Mucosa of gallbladder (tissue), 1 donor: ENCODE results near the gene TET3. TPM values are rescaled to one million over a fixed set of nuclear protein-coding genes. Genes with fewer than 3 reads are reported as not detected.

Source experiments
- DNase-seq: peaks from one replicate; pipeline ENCODE4 v3.0.0-alpha.2; 2020; ENCODE audit warnings: low spot score
- total RNA-seq: library from RNA; stranded (reverse); gene quantifications from one replicate; pipeline ENCODE4 v1.2.1, GENCODE V29; 2021
- donor health status: DM: no; HTN: no; CAD: no.

The TET3 gene
- total RNA-seq, 1 donor from 2014 or later = 19.3 TPM

- peak; percentile 43 for DNase-seq
Observed at GRCh38 chr2:73987109-73987947, 2.6 kb downstream of the TET3 start.

DNA sequence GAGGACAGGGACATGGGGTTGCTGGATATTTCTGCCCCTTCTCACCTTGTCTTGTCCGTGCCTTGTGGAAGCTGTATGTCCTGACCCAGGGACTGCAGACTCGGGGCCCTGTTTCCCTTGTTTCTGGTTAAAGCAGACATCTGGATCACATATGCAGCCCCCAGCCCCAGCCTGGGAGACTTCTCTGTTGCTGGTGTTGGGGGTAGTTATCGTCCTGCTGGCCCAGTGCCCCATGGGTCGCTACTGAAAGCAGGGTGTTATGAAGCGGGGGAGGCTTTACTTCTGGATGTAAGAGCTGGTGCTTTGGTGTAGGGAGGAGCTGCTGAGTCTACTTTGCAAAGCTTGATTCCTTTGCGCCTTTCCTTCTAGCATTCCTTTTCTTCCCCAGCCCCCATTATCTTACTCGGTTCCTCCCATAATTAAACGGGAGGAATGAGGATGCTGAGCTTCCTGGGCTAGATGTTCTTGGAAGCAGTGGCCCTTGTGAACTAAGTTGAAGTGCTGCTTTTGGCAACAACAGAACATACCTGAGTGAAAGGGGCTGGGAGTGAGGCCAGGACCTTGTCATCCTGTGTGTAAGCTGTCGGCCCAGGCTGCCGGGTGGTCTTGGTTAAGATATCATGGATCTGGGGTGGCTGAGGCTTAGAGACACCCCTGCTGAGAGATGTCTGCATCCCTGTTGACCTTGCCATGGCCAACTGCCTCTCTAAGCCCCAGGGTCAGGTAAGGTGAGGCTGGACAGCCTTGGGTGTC lies 3.4 kb downstream of the TET3 start:
- no peak for DNase-seq

- DNase-seq = no peak
Observed at GRCh38 chr2:73989972-73990371, 5.3 kb downstream of the TET3 start.

- DNase-seq = no peak
Observed at GRCh38 chr2:73990531-73990930, 5.8 kb downstream of the TET3 start.

- DNase-seq = no peak
Observed at GRCh38 chr2:73992036-73992435, 7.3 kb downstream of the TET3 start.

GRCh38 chr2:73993376-73993775 lies 8.7 kb downstream of the TET3 start:
- DNase-seq = no peak

DNA sequence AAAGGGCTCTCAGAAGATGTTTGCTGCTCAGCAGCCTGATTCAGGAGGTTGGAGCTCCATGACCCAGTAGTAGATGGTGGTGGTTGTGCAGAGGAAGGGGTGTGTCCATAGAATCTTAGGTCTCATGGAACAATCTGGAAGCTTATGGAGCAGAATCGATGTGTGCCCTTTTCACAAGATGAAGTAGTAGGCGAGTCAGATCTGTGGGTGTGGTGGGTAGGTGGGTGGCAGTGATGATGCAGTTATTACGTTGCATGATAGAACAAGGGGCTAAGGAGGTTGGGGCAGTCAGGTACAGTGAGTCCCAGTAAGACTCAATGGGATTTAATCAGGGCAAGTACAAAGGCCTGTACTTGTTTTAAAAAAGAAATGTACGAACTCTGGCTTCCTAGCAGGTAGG lies 9.1 kb downstream of the TET3 start:
- no peak for DNase-seq

- no peak for DNase-seq
Observed at GRCh38 chr2:73994178-73994831, 9.6 kb downstream of the TET3 start.

- DNase-seq = no peak
Observed at GRCh38 chr2:73995810-73996209, 11.1 kb downstream of the TET3 start.

DNA sequence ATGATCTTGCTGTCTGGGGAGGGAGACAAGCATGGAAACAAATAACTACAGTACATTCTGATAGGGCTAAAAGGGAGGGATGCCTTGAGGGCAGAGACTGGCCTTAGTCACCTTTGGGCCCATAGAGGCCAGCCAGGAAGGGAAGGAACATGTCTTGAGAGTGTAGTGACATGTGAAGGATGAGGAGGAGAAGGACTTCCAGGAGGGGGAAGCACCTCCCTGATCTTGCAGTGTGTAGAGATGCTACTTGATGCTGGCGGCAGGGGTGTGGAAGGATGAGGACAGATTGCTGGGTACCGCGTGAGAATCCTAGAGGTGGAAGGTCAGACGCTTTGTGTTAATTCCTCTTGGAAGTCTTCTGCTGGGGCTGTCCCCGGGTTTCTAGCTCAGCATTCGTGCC lies 13.1 kb downstream of the TET3 start:
- DNase-seq = no peak

DNA sequence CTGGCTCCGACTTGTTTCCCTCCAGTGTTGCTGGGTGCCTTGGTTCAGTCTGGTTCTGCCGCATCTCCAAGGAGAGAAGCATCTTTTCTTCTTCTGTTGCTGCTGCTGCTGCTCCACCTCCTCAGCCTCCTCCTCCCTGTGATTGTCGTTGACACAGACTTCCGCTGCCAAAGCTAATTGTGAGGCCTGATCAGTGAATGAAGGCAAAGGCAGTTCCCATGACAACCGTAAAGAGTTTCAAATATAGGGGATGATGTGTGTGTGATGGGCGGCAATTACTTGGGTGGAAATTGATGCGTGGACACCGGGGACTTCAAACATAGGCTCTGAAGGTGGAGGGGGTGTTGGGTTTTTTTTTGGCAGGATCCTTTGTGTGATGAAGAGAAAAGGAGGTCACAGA lies 13.7 kb downstream of the TET3 start:
- DNase-seq = no peak

DNA sequence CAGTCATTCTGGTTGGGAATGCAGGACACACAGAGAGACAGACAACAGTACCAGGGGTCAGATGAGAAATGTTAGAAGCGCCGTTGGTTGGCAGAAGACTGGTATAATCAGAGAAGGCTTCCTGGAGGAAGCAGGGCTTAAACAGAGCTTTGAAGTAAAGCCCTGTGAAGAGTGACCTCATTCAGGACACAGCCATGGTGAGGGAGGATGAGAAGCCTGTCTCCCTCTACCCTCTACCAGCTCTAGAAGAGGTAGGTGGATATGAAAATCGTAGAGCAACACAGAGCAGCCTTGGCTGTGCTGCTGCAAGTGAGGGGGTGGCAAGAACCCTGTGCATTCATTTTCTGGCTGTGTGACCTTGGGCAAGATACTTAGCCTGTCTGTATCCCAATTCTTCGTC lies 14.2 kb downstream of the TET3 start:
- no peak for DNase-seq

GRCh38 chr2:73999881-74000597 lies 15.3 kb downstream of the TET3 start:
- no peak for DNase-seq

DNA sequence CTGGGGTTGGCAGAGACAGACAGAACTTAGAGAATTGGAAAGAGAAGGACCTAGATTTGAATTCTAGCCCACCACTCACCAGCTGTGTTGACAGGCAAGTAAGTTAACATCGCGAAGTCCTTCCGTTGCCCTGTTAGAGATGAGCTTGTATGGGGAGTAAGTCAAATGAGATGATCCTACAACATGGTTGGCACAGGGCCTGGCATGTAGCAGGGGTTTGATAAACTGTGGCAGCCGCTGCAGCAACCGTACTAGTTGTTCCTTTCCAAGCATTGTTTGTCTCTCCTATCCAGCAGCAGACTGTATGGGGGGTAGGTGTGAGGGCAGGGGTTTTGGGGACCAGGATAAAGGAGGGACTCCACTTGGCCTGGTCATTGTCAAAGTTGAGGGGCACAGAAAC lies 16.0 kb downstream of the TET3 start:
- DNase-seq = no peak

GRCh38 chr2:74001121-74001520 lies 16.4 kb downstream of the TET3 start:
- DNase-seq = no peak

- no peak for DNase-seq
Observed at GRCh38 chr2:74001781-74002504, 17.2 kb downstream of the TET3 start.

- peak; percentile 81 for DNase-seq
Observed at GRCh38 chr2:74002505-74003421, 18.1 kb downstream of the TET3 start.

- no peak for DNase-seq
Observed at GRCh38 chr2:74003494-74004211, 18.9 kb downstream of the TET3 start.
